ENCODE data around the gene MEX3A. TPM values are rescaled to one million over a fixed set of nuclear protein-coding genes. Genes with fewer than 3 reads are reported as not detected.

The MEX3A gene
- total and polyA plus RNA-seq, 10 of the 15 experiments (the other 5 are each of a cell fraction or from before 2014, with no cell fraction given): 0.11 to 5.1 (median 1.7) TPM

DNA sequence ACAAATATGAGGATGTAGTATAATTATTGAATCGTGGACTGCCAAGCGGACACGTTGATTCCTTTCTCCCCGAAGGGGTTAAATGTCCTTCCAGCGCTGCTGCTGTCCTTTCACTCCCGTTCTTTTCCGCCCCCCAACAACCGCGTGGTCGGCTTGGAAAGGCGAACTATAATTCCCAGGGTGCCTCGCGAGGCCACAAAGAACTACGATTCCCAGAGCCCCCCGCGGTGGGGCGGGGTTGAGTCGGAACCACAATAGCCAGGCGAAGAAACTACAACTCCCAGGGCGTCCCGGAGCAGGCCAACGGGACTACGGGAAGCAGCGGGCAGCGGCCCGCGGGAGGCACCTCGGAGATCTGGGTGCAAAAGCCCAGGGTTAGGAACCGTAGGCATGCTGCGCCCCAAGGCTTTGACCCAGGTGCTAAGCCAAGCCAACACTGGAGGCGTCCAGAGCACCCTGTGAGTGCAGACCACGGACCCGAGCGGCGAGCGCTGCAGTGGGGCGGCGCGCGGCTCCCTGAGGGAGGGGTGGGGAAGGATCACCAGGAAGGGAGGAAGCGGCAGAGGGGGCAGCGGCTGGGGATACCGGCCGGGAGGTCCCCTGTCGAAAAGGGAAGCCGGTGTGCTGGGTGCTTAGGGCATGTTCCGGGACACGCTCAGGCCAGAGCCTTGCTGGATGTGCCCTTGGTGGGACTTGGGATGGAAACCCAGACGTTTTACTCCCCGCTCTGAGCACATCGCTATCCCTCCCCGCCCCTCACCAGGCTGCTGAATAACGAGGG is 27.6 kb downstream of the MEX3A start, which contains the start of gene LAMTOR2 (continued):
- TF ChIP-seq GABPA (IDR thresholded peaks at IDR 0.05; ENCODE audit: low read depth): peak; percentile 80
- TF ChIP-seq RELA (IDR thresholded peaks at IDR 0.05; ENCODE audit: borderline replicate concordance, partially characterized antibody): peak; percentile 56
- TF ChIP-seq, protein P1, sequence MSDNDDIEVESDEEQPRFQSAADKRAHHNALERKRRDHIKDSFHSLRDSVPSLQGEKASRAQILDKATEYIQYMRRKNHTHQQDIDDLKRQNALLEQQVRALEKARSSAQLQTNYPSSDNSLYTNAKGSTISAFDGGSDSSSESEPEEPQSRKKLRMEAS (IDR thresholded peaks at IDR 0.05; ENCODE audit: low read depth, low read length): peak; percentile 94
- TF ChIP-seq, protein P2, sequence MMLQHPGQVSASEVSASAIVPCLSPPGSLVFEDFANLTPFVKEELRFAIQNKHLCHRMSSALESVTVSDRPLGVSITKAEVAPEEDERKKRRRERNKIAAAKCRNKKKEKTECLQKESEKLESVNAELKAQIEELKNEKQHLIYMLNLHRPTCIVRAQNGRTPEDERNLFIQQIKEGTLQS (IDR thresholded peaks at IDR 0.05; ENCODE audit: borderline replicate concordance, extremely low read depth, low read depth, low read length): peak; percentile 45; the same call in 1 of the 2 replicates
- peak; percentile 74 for TF ChIP-seq SIN3A (IDR thresholded peaks at IDR 0.05; ENCODE audit: low read depth, low read length)
- TF ChIP-seq STAT1 (conservative IDR thresholded peaks at IDR 0.05): peak; percentile 37; the same call in 1 of the 2 replicates
- no peak for TF ChIP-seq CEBPB (IDR thresholded peaks at IDR 0.05; ENCODE audit: borderline replicate concordance in 1 of 2, low read depth in 2 of 2, low read length in 2 of 2)
- no peak for TF ChIP-seq TBL1XR1 (IDR thresholded peaks at IDR 0.05; ENCODE audit: low read depth, low read length)
- TF ChIP-seq SRF (IDR thresholded peaks at IDR 0.05; ENCODE audit: low read depth in 2 of 2, low read length in 2 of 2): no peak
- TF ChIP-seq CBFB (IDR thresholded peaks at IDR 0.05; ENCODE audit: low read depth): peak; percentile 90
- peak; percentile 18; the same call in 1 of the 2 replicates for TF ChIP-seq MTA2 (IDR thresholded peaks at IDR 0.05; ENCODE audit: low read depth)

All from GM12878 (cell line).